HG03175 (cell line): Measurements from ENCODE around the gene DOCK4.

Experiments used
- ATAC-seq: cut with Tn5 transposase; IDR thresholded peaks from one replicate; pipeline ENCODE4 v1.9.1; 2021; ENCODE audit warnings: mild to moderate bottlenecking, moderate library complexity; ENCODE audit not compliant: unreplicated experiment

The DOCK4 gene

GRCh38 chr7:112115880-112116279 lies 90.3 kb downstream of the DOCK4 start:
- ATAC-seq: no peak

- ATAC-seq: no peak
Observed at GRCh38 chr7:112113913-112114575, 92.2 kb downstream of the DOCK4 start.

- ATAC-seq: no peak
Observed at GRCh38 chr7:112112822-112113255, 93.4 kb downstream of the DOCK4 start.

- no peak for ATAC-seq
Observed at GRCh38 chr7:112110651-112111050, 95.5 kb downstream of the DOCK4 start.

GRCh38 chr7:112110175-112110574 lies 96.0 kb downstream of the DOCK4 start:
- no peak for ATAC-seq

GRCh38 chr7:112108981-112109380 lies 97.2 kb downstream of the DOCK4 start:
- no peak for ATAC-seq

- ATAC-seq: no peak
Observed at GRCh38 chr7:112105584-112106530, 100.3 kb downstream of the DOCK4 start.

- no peak for ATAC-seq
Observed at GRCh38 chr7:112104120-112104519, 102.1 kb downstream of the DOCK4 start.

GRCh38 chr7:112103246-112103645 lies 103.0 kb downstream of the DOCK4 start:
- ATAC-seq: no peak

GRCh38 chr7:112101201-112101846 lies 104.9 kb downstream of the DOCK4 start:
- ATAC-seq: no peak

GRCh38 chr7:112097524-112097923 lies 108.7 kb downstream of the DOCK4 start:
- no peak for ATAC-seq

- no peak for ATAC-seq
Observed at GRCh38 chr7:112093409-112093808, 112.8 kb downstream of the DOCK4 start.

- ATAC-seq: no peak
Observed at GRCh38 chr7:112092709-112093395, 113.3 kb downstream of the DOCK4 start.

- no peak for ATAC-seq
Observed at GRCh38 chr7:112092306-112092705, 113.9 kb downstream of the DOCK4 start.

GRCh38 chr7:112091768-112092167 lies 114.4 kb downstream of the DOCK4 start:
- no peak for ATAC-seq

GRCh38 chr7:112089551-112089950 lies 116.6 kb downstream of the DOCK4 start:
- no peak for ATAC-seq

GRCh38 chr7:112088484-112089016 lies 117.6 kb downstream of the DOCK4 start:
- ATAC-seq: no peak

- ATAC-seq: no peak
Observed at GRCh38 chr7:112086496-112087254, 119.5 kb downstream of the DOCK4 start.

GRCh38 chr7:112084520-112084971 lies 121.7 kb downstream of the DOCK4 start:
- ATAC-seq: peak; percentile 57
